Left ventricle myocardium inferior (tissue), 1 donor: ENCODE results near the gene LRMDA. TPM values are rescaled to one million over a fixed set of nuclear protein-coding genes. Genes with fewer than 3 reads are reported as not detected.

Experiments
- DNase-seq: peaks from one replicate; pipeline ENCODE4 v3.0.0-alpha.2; 2020
- H3K27ac ChIP-seq: fragments of 200-600 bp; replicated peaks from 2 replicates; pipeline ENCODE4 v1.8.0; 2021
- H3K27me3 ChIP-seq: fragments of 200-600 bp; 2 replicates; pipeline ENCODE4 v1.8.0; 2021; ENCODE audit warnings: low read depth
- H3K36me3 ChIP-seq: fragments of 200-600 bp; 2 replicates; pipeline ENCODE4 v1.8.0; 2021
- H3K4me1 ChIP-seq: fragments of 200-600 bp; 2 replicates; pipeline ENCODE4 v1.8.0; 2021
- H3K4me3 ChIP-seq: fragments of 200-600 bp; 2 replicates; pipeline ENCODE4 v1.8.0; 2021; ENCODE audit warnings: mild to moderate bottlenecking, moderate library complexity
- H3K9me3 ChIP-seq: fragments of 200-600 bp; replicated peaks from 2 replicates; pipeline ENCODE4 v1.8.0; 2021
- CTCF ChIP-seq: fragments of 200-600 bp; IDR thresholded peaks from 2 replicates; pipeline ENCODE4 v1.8.0; 2021; ENCODE audit warnings: antibody characterized with exemption, mild to moderate bottlenecking, borderline replicate concordance
- intact Hi-C: fragments of 100-400 bp; cut with micrococcal nuclease; formaldehyde crosslinking; loops from one replicate; pipeline ENCODE4 v1.11.0; 2022
- total RNA-seq: library from RNA; stranded (reverse); fragmentation: NEBNext Ultra II Directional; extraction: Animal tissue kit (Norgen Biotek cat#: 25700); gene quantifications from one replicate; pipeline ENCODE4 v1.2.1, GENCODE V29; 2021
- donor health status: DM: no; HTN: yes; CAD: no; lungs with severe emphysema.

LRMDA gene
- total RNA-seq, 1 donor from 2014 or later = 18.7 TPM

- H3K27me3 ChIP-seq = no peaks in the 10 kb centered on the region
- H3K36me3 ChIP-seq = no peaks in the 10 kb centered on the region
- DNase-seq = no peak
- no peak overlapping the region for H3K27ac ChIP-seq
- intact Hi-C loops = no loop called here
- no peaks in the 10 kb centered on the region for H3K9me3 ChIP-seq
- peaks cover 16% of the 10 kb centered on the region for H3K4me1 ChIP-seq
- TF ChIP-seq CTCF = no peak
- H3K4me3 ChIP-seq = no peak overlapping the region
These were observed 30.5 kb downstream of the LRMDA start for GRCh38 chr10:75461672-75462649.

GRCh38 chr10:75462865-75463264 lies 31.4 kb downstream of the LRMDA start:
- no peak for TF ChIP-seq CTCF
- H3K27ac ChIP-seq = no peak overlapping the region
- no peak for DNase-seq
- intact Hi-C loops = no loop called here
- H3K27me3 ChIP-seq = no peaks in the 10 kb centered on the region
- no peaks in the 10 kb centered on the region for H3K9me3 ChIP-seq
- no peaks in the 10 kb centered on the region for H3K36me3 ChIP-seq
- peaks cover 16% of the 10 kb centered on the region for H3K4me1 ChIP-seq
- no peak overlapping the region for H3K4me3 ChIP-seq

- Histone ChIP-seq H3K4me3 (no peak overlapping the region), H3K36me3 (no peaks in the 10 kb centered on the region), H3K4me1 (peaks cover 28% of the 10 kb centered on the region), H3K9me3 (no peaks in the 10 kb centered on the region), H3K27me3 (no peaks in the 10 kb centered on the region), H3K27ac (peak overlapping the region; percentile 34)
- no peak for DNase-seq
- no peak for TF ChIP-seq CTCF
- intact Hi-C loops = no loop called here
These were observed 33.3 kb downstream of the LRMDA start for GRCh38 chr10:75464478-75465449.

- intact Hi-C loops = no loop called here
- Histone ChIP-seq H3K36me3 (no peaks in the 10 kb centered on the region), H3K9me3 (no peaks in the 10 kb centered on the region), H3K4me3 (no peak overlapping the region), H3K4me1 (peaks cover 32% of the 10 kb centered on the region), H3K27me3 (no peaks in the 10 kb centered on the region), H3K27ac (peak overlapping the region; percentile 34)
- TF ChIP-seq CTCF = no peak
- no peak for DNase-seq
These were observed 34.0 kb downstream of the LRMDA start for GRCh38 chr10:75465450-75465827.

GRCh38 chr10:75466001-75466400 lies 34.6 kb downstream of the LRMDA start:
- peaks cover 37% of the 10 kb centered on the region for H3K4me1 ChIP-seq
- no peaks in the 10 kb centered on the region for H3K36me3 ChIP-seq
- no peak overlapping the region for H3K4me3 ChIP-seq
- DNase-seq = no peak
- no peak overlapping the region for H3K27ac ChIP-seq
- no peaks in the 10 kb centered on the region for H3K9me3 ChIP-seq
- no peak for TF ChIP-seq CTCF
- intact Hi-C loops = no loop called here
- no peaks in the 10 kb centered on the region for H3K27me3 ChIP-seq
